A549 (cell line): ENCODE measurements around the gene SCART1. TPM values are rescaled to one million over a fixed set of nuclear protein-coding genes. Genes with fewer than 3 reads are reported as not detected.
"Not testable (repeated sequence)": the region's sequence is repeated elsewhere in the genome, so short reads cannot be mapped to it uniquely, and the experiment has no call there.

Source experiments
- ATAC-seq, 2 experiments: fragments of 200-7000 bp in 1 of 2; fragments of >200 bp in 1 of 2; cut with Nextera tagmentation in 1 of 2; cut with Tn5 transposase in 1 of 2; 3 replicates each; pipeline versions ENCODE4 v1.8.0 to v1.9.1; 2018 to 2020; ENCODE audit warnings: mild to moderate bottlenecking in 1 of 2, moderate library complexity in 1 of 2
- CTCF ChIA-PET: fragments of 300-600 bp; sonication (Branson Sonifier 250); formaldehyde crosslinking; extraction: SDS; loops from one replicate; lab custom pipeline; 2021; ENCODE audit warnings: antibody characterized with exemption, inconsistent platforms; lab: Yijun Ruan, JAX
- POLR2A ChIA-PET: fragments of 350-600 bp; formaldehyde crosslinking; extraction: SDS; loops from one replicate; lab custom pipeline; 2021; ENCODE audit warnings: antibody characterized with exemption, inconsistent platforms; lab: Yijun Ruan, JAX
- DNase-seq, 2 experiments: peaks; one replicate each; pipeline versions ENCODE4 v3.0.0 to v3.0.0-alpha.2; 2011 to 2016; ENCODE audit warnings: low read depth in 1 of 2, low spot score in 1 of 2
- FAIRE-seq: peaks from 2 replicates; lab custom pipeline; 2011; peaks lifted over from hg19 to GRCh38; lab: Jason Lieb, UNC
- H3K27ac ChIP-seq, 2 experiments: fragments of >200 bp; sonication (Bioruptor Twin); formaldehyde crosslinking; 3 replicates each; pipeline ENCODE4 v1.5.1; 2016 to 2017
- H3K4me1 ChIP-seq: fragments of >200 bp; sonication (Bioruptor Twin); formaldehyde crosslinking; 3 replicates; pipeline ENCODE4 v1.6.1; 2016
- H3K4me2 ChIP-seq: fragments of >200 bp; sonication (Bioruptor Twin); formaldehyde crosslinking; 3 replicates; pipeline ENCODE4 v1.6.1; 2016
- H3K4me3 ChIP-seq: fragments of >200 bp; sonication (Bioruptor Twin); formaldehyde crosslinking; 3 replicates; pipeline ENCODE4 v1.5.1; 2016
- H3K9me3 ChIP-seq: fragments of >200 bp; sonication (Bioruptor Twin); formaldehyde crosslinking; 3 replicates; pipeline ENCODE4 v1.6.1; 2016
- EHF ChIP-seq: fragments of 250-450 bp; sonication (Bioruptor Pico); IDR thresholded peaks from 2 replicates; pipeline ENCODE4 v1.5.0; 2020; ENCODE audit warnings: mild to moderate bottlenecking
- EP300 ChIP-seq, 2 experiments: fragments of >200 bp; sonication (Bioruptor Twin); formaldehyde crosslinking; IDR thresholded peaks; 2 replicates in 1 of 2; 3 replicates in 1 of 2; pipeline ENCODE4 v1.6.1; 2016 to 2017
- FOSL2 ChIP-seq, 2 experiments: fragments of 450-650 bp in 1 of 2; fragments of >200 bp in 1 of 2; sonication (Bioruptor Twin) in 1 of 2; formaldehyde crosslinking; IDR thresholded peaks; 2 replicates each; pipeline versions ENCODE4 v1.5.0 to v1.6.1; 2016 to 2020; ENCODE audit warnings: mild to moderate bottlenecking in 1 of 2, moderate library complexity in 1 of 2
- HOXB5 ChIP-seq: fragments of 250-450 bp; sonication (Bioruptor Pico); IDR thresholded peaks from 2 replicates; pipeline ENCODE4 v1.5.0; 2020; ENCODE audit warnings: mild to moderate bottlenecking, moderate library complexity
- MYC ChIP-seq: IDR thresholded peaks from 2 replicates; pipeline ENCODE4 v1.6.1; 2012; ENCODE audit warnings: mild to moderate bottlenecking, inconsistent platforms, low read length, improper control_type of control experiment, borderline replicate concordance
- POLR2AphosphoS2 ChIP-seq: conservative IDR thresholded peaks from 2 replicates; pipeline ENCODE4 v1.6.1; 2012; ENCODE audit warnings: low read length, improper control_type of control experiment, inconsistent platforms
- RAD21 ChIP-seq, 2 experiments: fragments of >200 bp in 1 of 2; sonication (Bioruptor Twin) in 1 of 2; formaldehyde crosslinking in 1 of 2; IDR thresholded peaks in 1 of 2; conservative IDR thresholded peaks in 1 of 2; 2 replicates in 1 of 2; 3 replicates in 1 of 2; pipeline ENCODE4 v1.6.1; 2012 to 2018; ENCODE audit warnings: inconsistent platforms in 1 of 2
- WGBS: methylation state at CpG from one replicate; pipeline ENCODE4 v1.1.6; 2017; ENCODE audit errors: missing lambda C conversion rate; 5-methylcytosine and 5-hydroxymethylcytosine counted together
- polyA plus RNA-seq, 4 experiments: library from polyadenylated mRNA; depleted of rRNA in 3 of 4; stranded (reverse); fragments of >200 nt; fragmentation: RNase III in 1 of 4; extraction: RNeasy Plus Mini Kit Qiagen cat#74134 plus additional on column Dnase treatment in 1 of 4; gene quantifications; 2 replicates in 3 of 4; 3 replicates in 1 of 4; pipeline ENCODE4 v1.2.3, GENCODE V29; 2011 to 2017
- TF ChIP-seq, protein P1 (sequence below): fragments of 250-450 bp; sonication (Bioruptor Pico); IDR thresholded peaks from 2 replicates; pipeline ENCODE4 v1.5.0; 2020; ENCODE audit warnings: low read depth, mild to moderate bottlenecking, moderate library complexity
- TF ChIP-seq, protein P2 (sequence below): fragments of 250-450 bp; sonication (Bioruptor Pico); IDR thresholded peaks from 2 replicates; pipeline ENCODE4 v1.5.0; 2021; ENCODE audit warnings: mild to moderate bottlenecking, moderate library complexity, borderline replicate concordance
- TF ChIP-seq, protein P3 (sequence below): IDR thresholded peaks from 2 replicates; pipeline ENCODE4 v1.6.1; 2012
- TF ChIP-seq, protein P4 (sequence below): fragments of >200 bp; sonication (Bioruptor Twin); formaldehyde crosslinking; IDR thresholded peaks from 3 replicates; pipeline ENCODE4 v1.5.1; 2016
- TF ChIP-seq, protein P5 (sequence below): fragments of 150-350 bp; IDR thresholded peaks from 2 replicates; pipeline ENCODE4 v1.6.1; 2014; ENCODE audit warnings: low read depth, mild to moderate bottlenecking, low read length

SCART1 gene
- polyA plus RNA-seq, 2 of the 4 experiments (the other 2 are of a cell fraction) = 0.37 to 0.96 TPM

DNA sequence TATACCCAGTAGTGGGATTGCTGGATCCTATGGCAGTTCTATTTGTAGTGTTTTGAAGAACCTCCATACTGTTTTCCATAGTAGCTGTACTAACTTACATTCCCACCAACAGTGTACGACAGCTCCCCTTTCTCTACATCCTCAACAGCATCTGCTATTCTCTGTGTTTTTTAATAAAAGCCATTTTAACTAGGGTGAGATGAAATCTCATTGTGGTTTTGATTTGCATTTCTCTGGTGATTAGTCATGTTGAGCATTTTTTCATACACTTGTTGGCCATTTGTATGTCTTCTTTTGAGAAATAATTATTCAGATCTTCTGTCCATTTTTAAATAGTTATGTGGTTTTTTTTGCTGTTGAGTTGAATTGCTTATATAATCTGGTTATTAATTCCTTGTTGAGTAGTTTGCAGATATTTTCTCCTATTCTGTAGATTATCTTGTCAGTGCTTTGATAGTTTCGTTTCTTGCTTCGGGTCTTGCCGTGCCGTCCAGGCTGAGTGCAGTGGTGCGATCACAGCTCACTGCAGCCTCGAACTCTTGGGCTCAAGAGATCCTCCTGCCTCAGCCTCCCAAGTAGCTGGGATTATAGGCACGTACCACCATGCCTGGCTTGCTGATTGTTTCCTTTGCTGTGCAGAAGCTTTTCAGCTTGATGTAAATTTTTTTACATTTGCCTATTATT lies 47.8 kb upstream of the SCART1 start:
- no peak for TF ChIP-seq MYC
- TF ChIP-seq, protein P1, sequence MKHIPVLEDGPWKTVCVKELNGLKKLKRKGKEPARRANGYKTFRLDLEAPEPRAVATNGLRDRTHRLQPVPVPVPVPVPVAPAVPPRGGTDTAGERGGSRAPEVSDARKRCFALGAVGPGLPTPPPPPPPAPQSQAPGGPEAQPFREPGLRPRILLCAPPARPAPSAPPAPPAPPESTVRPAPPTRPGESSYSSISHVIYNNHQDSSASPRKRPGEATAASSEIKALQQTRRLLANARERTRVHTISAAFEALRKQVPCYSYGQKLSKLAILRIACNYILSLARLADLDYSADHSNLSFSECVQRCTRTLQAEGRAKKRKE (CRISPR knock-in tag) = no peak
- no peak for TF ChIP-seq FOSL2 (IDR thresholded peaks at IDR 0.05)
- no peak for TF ChIP-seq FOSL2 (CRISPR knock-in tag; IDR thresholded peaks at IDR 0.05)
- TF ChIP-seq, protein P2, sequence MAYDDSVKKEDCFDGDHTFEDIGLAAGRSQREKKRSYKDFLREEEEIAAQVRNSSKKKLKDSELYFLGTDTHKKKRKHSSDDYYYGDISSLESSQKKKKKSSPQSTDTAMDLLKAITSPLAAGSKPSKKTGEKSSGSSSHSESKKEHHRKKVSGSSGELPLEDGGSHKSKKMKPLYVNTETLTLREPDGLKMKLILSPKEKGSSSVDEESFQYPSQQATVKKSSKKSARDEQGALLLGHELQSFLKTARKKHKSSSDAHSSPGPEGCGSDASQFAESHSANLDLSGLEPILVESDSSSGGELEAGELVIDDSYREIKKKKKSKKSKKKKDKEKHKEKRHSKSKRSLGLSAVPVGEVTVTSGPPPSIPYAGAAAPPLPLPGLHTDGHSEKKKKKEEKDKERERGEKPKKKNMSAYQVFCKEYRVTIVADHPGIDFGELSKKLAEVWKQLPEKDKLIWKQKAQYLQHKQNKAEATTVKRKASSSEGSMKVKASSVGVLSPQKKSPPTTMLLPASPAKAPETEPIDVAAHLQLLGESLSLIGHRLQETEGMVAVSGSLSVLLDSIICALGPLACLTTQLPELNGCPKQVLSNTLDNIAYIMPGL (CRISPR knock-in tag) = no peak
- TF ChIP-seq HOXB5 (CRISPR knock-in tag) = no peak
- TF ChIP-seq, protein P3, sequence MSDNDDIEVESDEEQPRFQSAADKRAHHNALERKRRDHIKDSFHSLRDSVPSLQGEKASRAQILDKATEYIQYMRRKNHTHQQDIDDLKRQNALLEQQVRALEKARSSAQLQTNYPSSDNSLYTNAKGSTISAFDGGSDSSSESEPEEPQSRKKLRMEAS = no peak
- TF ChIP-seq, protein P4, sequence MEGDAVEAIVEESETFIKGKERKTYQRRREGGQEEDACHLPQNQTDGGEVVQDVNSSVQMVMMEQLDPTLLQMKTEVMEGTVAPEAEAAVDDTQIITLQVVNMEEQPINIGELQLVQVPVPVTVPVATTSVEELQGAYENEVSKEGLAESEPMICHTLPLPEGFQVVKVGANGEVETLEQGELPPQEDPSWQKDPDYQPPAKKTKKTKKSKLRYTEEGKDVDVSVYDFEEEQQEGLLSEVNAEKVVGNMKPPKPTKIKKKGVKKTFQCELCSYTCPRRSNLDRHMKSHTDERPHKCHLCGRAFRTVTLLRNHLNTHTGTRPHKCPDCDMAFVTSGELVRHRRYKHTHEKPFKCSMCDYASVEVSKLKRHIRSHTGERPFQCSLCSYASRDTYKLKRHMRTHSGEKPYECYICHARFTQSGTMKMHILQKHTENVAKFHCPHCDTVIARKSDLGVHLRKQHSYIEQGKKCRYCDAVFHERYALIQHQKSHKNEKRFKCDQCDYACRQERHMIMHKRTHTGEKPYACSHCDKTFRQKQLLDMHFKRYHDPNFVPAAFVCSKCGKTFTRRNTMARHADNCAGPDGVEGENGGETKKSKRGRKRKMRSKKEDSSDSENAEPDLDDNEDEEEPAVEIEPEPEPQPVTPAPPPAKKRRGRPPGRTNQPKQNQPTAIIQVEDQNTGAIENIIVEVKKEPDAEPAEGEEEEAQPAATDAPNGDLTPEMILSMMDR = no peak
- TF ChIP-seq POLR2AphosphoS2 = no peak
- TF ChIP-seq, protein P5, sequence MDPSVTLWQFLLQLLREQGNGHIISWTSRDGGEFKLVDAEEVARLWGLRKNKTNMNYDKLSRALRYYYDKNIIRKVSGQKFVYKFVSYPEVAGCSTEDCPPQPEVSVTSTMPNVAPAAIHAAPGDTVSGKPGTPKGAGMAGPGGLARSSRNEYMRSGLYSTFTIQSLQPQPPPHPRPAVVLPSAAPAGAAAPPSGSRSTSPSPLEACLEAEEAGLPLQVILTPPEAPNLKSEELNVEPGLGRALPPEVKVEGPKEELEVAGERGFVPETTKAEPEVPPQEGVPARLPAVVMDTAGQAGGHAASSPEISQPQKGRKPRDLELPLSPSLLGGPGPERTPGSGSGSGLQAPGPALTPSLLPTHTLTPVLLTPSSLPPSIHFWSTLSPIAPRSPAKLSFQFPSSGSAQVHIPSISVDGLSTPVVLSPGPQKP = no peak
- TF ChIP-seq EP300 (IDR thresholded peaks at IDR 0.05) = no peak
- TF ChIP-seq, all 56 proteins: peak for 0
- H3K9me3 ChIP-seq = peaks cover 11% of the 10 kb centered on the region; the same call in 1 of the 3 replicates
- no peak for FAIRE-seq
- no peak for ATAC-seq
- no peak overlapping the region for H3K4me2 ChIP-seq
- no peak for DNase-seq
- H3K4me3 ChIP-seq = no peak overlapping the region
- H3K4me1 ChIP-seq = no peaks in the 10 kb centered on the region
- POLR2A ChIA-PET = no interaction called here
- CTCF ChIA-PET = no interaction called here
- H3K27ac ChIP-seq = no peak overlapping the region
- WGBS = 93% methylated on average over 8 of the region's 8 CpGs

DNA sequence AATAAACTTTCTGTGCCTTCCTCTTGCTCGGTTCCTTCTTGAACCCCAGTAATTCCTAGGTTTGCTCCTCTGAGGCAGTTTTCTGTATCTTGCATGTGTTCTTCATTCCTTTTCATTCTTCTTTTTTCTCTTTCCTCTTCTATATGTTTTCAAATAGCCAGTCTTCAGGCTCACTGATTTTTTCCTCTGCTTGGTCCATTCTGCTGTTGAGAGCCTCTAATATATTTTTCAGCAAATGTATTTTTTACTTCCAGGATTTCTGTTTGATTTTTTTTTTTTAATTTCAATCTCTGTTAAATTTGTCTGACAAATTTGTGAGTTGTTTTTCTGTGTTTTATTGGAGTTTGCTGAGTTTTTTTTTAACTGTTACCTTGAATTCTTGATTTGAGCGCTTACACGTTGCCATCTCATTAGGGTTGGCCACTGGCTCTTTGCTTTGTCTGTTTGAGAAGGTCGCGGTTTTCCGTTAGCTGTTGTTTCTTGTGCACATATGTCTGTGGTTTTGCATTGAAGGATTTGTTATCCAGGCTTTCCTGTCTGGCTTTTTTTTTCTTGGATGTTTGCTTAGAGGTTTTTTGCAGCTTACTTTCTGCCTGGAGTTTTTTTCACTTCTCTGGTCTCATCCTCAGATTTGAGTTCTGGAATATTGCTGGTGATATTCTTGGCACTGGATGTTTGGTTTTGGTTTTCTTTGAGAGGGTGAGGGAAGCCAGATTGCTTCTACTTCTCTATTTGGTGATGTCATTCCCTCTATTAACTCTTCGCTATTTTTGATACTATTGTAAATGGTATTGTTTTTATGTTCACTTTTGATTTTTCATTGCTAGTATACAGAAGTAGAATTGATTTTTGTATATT lies 42.0 kb upstream of the SCART1 start:
- no peaks in the 10 kb centered on the region for H3K4me1 ChIP-seq
- no peak for TF ChIP-seq RAD21 (conservative IDR thresholded peaks at IDR 0.05 in 1 of 2, IDR thresholded peaks at IDR 0.05 in 1 of 2)
- TF ChIP-seq, all 56 proteins: peak for 0
- 92% methylated on average over 7 of the region's 7 CpGs for WGBS
- CTCF ChIA-PET = interaction anchor here (1.0 to 1.9 kb wide), 3 partner anchors 9 to 21 kb away, joined by 3 to 5 read pairs (median 4); no protein-coding TSS in a partner anchor
- no peak overlapping the region for H3K4me3 ChIP-seq
- no peak overlapping the region for H3K4me2 ChIP-seq
- POLR2A ChIA-PET = no interaction called here
- H3K27ac ChIP-seq = no peak overlapping the region
- H3K9me3 ChIP-seq = peaks cover 31% of the 10 kb centered on the region
- FAIRE-seq (no peak), DNase-seq (no peak), ATAC-seq (no peak)

DNA sequence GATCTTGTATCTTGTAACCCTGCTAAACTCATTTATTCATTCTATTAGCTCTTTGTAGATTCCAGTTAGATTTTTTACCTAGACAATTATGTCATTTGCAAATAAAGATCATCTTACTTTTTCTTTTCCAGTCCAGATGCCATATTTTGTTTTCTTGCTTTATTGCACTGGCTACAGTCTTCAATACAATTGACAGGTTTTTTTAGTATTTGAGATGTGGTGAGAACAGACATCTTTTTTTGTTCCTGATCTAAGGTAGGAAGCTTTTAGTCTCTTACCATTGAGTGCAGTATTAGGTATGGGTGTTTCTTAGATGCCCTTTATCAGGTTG lies 41.4 kb upstream of the SCART1 start:
- no peaks in the 10 kb centered on the region for H3K4me1 ChIP-seq
- peaks cover 31% of the 10 kb centered on the region for H3K9me3 ChIP-seq
- DNase-seq (no peak), ATAC-seq (no peak), FAIRE-seq (no peak)
- CTCF ChIA-PET = interaction anchor here (1.0 to 1.9 kb wide), 3 partner anchors 8 to 22 kb away, joined by 3 to 5 read pairs (median 4); no protein-coding TSS in a partner anchor
- no peak overlapping the region for H3K4me2 ChIP-seq
- no peak overlapping the region for H3K27ac ChIP-seq
- POLR2A ChIA-PET = no interaction called here
- no peak overlapping the region for H3K4me3 ChIP-seq
- TF ChIP-seq, protein P5 = no peak
- 0 out of 2 replicates have a peak, but pooled peaks have one; percentile 29 for TF ChIP-seq EHF

DNA sequence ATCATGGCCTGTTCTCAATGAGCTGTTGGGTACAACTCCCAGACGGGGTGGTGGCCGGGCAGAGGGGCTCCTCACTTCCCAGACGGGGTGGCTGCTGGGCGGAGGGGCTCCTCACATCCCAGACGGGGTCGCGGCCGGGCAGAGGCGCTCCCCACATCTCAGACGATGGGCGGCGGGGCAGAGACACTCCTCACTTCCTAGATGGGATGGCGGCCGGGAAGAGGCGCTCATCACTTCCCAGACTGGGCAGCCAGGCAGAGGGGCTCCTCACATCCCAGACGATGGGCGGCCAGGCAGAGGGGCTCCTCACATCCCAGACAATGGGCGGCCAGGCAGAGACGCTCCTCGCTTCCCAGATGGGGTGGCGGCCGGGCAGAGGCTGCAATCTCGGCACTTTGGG lies 39.3 kb upstream of the SCART1 start:
- FAIRE-seq, DNase-seq, POLR2A ChIA-PET, H3K27ac ChIP-seq, H3K4me3 ChIP-seq, H3K4me2 ChIP-seq, H3K4me1 ChIP-seq, ATAC-seq: not testable (repeated sequence)
- peaks cover 31% of the 10 kb centered on the region for H3K9me3 ChIP-seq
- CTCF ChIA-PET = interaction anchor here (1.9 kb wide), 1 partner anchor 85 kb away, joined by 7 read pairs; no protein-coding TSS in a partner anchor
- WGBS = 100% methylated on average over 9 of the region's 23 CpGs
